Ishikawa (cell line): ENCODE measurements around the gene GPR39.

Source experiments
- CEBPB ChIP-seq: IDR thresholded peaks from 2 replicates; pipeline ENCODE4 v1.6.1; 2012
- CREB1 ChIP-seq: IDR thresholded peaks from 2 replicates; pipeline ENCODE4 v1.6.1; 2012; ENCODE audit warnings: low read depth
- EGR1 ChIP-seq: IDR thresholded peaks from 2 replicates; pipeline ENCODE4 v1.6.1; 2012
- EP300 ChIP-seq: IDR thresholded peaks from 2 replicates; pipeline ENCODE4 v1.6.1; 2012; ENCODE audit warnings: borderline replicate concordance
- FOXM1 ChIP-seq: IDR thresholded peaks from 2 replicates; pipeline ENCODE4 v1.6.1; 2012; ENCODE audit warnings: low read depth, borderline replicate concordance
- MAX ChIP-seq: IDR thresholded peaks from 2 replicates; pipeline ENCODE4 v1.6.1; 2012
- NFIC ChIP-seq: IDR thresholded peaks from 2 replicates; pipeline ENCODE4 v1.6.1; 2012
- RAD21 ChIP-seq: IDR thresholded peaks from 2 replicates; pipeline ENCODE4 v1.6.1; 2012; ENCODE audit warnings: low read depth
- TAF1 ChIP-seq: IDR thresholded peaks from 2 replicates; pipeline ENCODE4 v1.6.1; 2012; ENCODE audit warnings: low read depth, mild to moderate bottlenecking
- TCF12 ChIP-seq: IDR thresholded peaks from 2 replicates; pipeline ENCODE4 v1.6.1; 2012; ENCODE audit warnings: low read depth
- TEAD4 ChIP-seq: IDR thresholded peaks from 2 replicates; pipeline ENCODE4 v1.6.1; 2012
- USF1 ChIP-seq: IDR thresholded peaks from 2 replicates; pipeline ENCODE4 v1.6.1; 2012
- YY1 ChIP-seq: IDR thresholded peaks from 2 replicates; pipeline ENCODE4 v1.6.1; 2012; ENCODE audit warnings: low read depth
- ZBTB7A ChIP-seq: IDR thresholded peaks from 2 replicates; pipeline ENCODE4 v1.6.1; 2012; ENCODE audit warnings: low read depth
- TF ChIP-seq, protein P1 (sequence below): IDR thresholded peaks from 2 replicates; pipeline ENCODE4 v1.6.1; 2012; ENCODE audit warnings: low read depth, mild to moderate bottlenecking

Gene GPR39

GRCh38 chr2:132632000-132632649 lies 215.5 kb downstream of the GPR39 start:
- no peak for TF ChIP-seq EGR1
- no peak for TF ChIP-seq CEBPB
- TF ChIP-seq TAF1, result no peak
- TF ChIP-seq ZBTB7A, result no peak

DNA sequence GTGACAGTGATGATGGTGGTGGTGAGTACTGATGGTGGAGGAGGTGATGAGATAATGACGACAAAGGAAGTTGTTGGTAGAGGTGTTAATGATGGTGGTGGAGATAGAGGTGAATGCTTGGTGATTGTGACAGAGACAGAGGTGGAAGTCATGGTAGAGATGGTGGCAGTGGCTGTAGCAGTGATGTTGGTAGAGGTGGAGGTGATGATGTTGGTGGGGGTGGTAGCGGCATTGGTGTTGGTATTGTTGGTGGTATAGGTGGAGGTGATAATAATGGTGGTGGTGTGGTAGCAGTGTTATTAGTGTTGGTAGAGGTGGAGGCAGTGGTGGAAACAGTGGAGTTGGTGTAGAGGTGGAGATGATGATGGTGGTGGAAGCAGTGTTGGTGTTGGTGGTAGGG lies 217.0 kb downstream of the GPR39 start:
- TF ChIP-seq EGR1, result no peak
- TF ChIP-seq, protein P1, sequence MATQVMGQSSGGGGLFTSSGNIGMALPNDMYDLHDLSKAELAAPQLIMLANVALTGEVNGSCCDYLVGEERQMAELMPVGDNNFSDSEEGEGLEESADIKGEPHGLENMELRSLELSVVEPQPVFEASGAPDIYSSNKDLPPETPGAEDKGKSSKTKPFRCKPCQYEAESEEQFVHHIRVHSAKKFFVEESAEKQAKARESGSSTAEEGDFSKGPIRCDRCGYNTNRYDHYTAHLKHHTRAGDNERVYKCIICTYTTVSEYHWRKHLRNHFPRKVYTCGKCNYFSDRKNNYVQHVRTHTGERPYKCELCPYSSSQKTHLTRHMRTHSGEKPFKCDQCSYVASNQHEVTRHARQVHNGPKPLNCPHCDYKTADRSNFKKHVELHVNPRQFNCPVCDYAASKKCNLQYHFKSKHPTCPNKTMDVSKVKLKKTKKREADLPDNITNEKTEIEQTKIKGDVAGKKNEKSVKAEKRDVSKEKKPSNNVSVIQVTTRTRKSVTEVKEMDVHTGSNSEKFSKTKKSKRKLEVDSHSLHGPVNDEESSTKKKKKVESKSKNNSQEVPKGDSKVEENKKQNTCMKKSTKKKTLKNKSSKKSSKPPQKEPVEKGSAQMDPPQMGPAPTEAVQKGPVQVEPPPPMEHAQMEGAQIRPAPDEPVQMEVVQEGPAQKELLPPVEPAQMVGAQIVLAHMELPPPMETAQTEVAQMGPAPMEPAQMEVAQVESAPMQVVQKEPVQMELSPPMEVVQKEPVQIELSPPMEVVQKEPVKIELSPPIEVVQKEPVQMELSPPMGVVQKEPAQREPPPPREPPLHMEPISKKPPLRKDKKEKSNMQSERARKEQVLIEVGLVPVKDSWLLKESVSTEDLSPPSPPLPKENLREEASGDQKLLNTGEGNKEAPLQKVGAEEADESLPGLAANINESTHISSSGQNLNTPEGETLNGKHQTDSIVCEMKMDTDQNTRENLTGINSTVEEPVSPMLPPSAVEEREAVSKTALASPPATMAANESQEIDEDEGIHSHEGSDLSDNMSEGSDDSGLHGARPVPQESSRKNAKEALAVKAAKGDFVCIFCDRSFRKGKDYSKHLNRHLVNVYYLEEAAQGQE, result no peak
- TF ChIP-seq USF1, result no peak
- TF ChIP-seq TEAD4, result no peak
- no peak for TF ChIP-seq RAD21
- no peak for TF ChIP-seq MAX
- TF ChIP-seq TAF1, result no peak
- TF ChIP-seq ZBTB7A, result no peak
- TF ChIP-seq CEBPB, result no peak
- TF ChIP-seq YY1, result no peak
- TF ChIP-seq FOXM1, result no peak
- TF ChIP-seq CREB1, result no peak
- TF ChIP-seq EP300, result no peak
- TF ChIP-seq TCF12, result no peak
- no peak for TF ChIP-seq NFIC

DNA sequence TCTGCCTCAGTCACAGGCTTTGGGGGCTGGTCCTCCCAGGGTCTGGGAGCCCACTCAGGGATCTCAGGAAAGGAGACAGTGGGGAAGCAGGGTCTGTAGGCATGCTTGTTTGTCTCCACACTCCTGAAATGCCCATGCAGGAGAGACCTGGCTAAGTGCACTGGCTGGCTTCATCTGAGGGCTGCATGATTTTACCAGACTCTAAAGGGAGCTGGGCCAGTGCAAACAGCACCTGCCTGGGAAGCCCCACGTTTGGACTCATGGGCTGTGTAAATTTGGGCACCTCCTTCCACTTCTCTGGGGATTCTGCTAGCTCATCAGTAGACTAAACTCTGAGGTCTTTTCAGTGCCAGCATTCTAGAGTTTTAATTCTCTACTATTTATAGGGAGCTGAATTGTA lies 219.7 kb downstream of the GPR39 start:
- TF ChIP-seq RAD21 (no peak), USF1 (no peak), CREB1 (no peak), FOXM1 (no peak), MAX (no peak), NFIC (no peak), TAF1 (no peak), CEBPB (no peak)
- TF ChIP-seq, protein P1, result no peak

- TF ChIP-seq TCF12 (no peak), NFIC (no peak), ZBTB7A (no peak), TEAD4 (no peak), CREB1 (no peak), FOXM1 (no peak)
Observed at GRCh38 chr2:132638313-132639040, 221.9 kb downstream of the GPR39 start.

GRCh38 chr2:132640116-132640515 lies 223.5 kb downstream of the GPR39 start:
- TF ChIP-seq MAX, result no peak
- no peak for TF ChIP-seq ZBTB7A
- no peak for TF ChIP-seq NFIC
- no peak for TF ChIP-seq TCF12
- no peak for TF ChIP-seq TEAD4
- TF ChIP-seq TAF1, result no peak
- TF ChIP-seq RAD21, result no peak
- TF ChIP-seq CREB1, result no peak
- no peak for TF ChIP-seq YY1
- TF ChIP-seq, protein P1, result no peak
